HL-60 (cell line): Measurements from ENCODE around the gene EGLN3.

ENCODE experiments used
- CTCF ChIP-seq: IDR thresholded peaks from one replicate; pipeline ENCODE4 v1.5.1; 2011; ENCODE audit warnings: low read length, control low read depth, inconsistent platforms; ENCODE audit not compliant: insufficient read depth
- REST ChIP-seq: IDR thresholded peaks from 2 replicates; pipeline ENCODE4 v1.6.1; 2012; ENCODE audit warnings: low read depth; ENCODE audit not compliant: insufficient replicate concordance

- no peak for TF ChIP-seq CTCF
- no peak for TF ChIP-seq REST
Observed at GRCh38 chr14:33958605-33959226, 7.8 kb upstream of the EGLN3 start.
